Natural killer cell (primary cell): ENCODE measurements around the gene MICOS13. TPM values are rescaled to one million over a fixed set of nuclear protein-coding genes. Genes with fewer than 3 reads are reported as not detected.

Source experiments
- ATAC-seq, 3 donors: fragments of 150-1000 bp in 2 of 3; fragments of 200-7000 bp in 1 of 3; cut with Tn5 transposase; 1 replicate in 1 of 3; 2 replicates in 2 of 3; pipeline ENCODE4 v1.10.0; 2021; ENCODE audit warnings: mild to moderate bottlenecking in 2 of 3, moderate library complexity in 2 of 3
- DNase-seq, 2 donors: peaks; one replicate each; pipeline versions ENCODE4 v3.0.0 to v3.0.0-alpha.2; 2013 to 2021; ENCODE audit warnings: mixed read lengths in 1 of 2
- H3K27ac ChIP-seq: one replicate; pipeline ENCODE4 v1.5.1; 2013; ENCODE audit warnings: mild to moderate bottlenecking, low read length
- H3K27me3 ChIP-seq: one replicate; pipeline ENCODE4 v1.6.1; 2013; ENCODE audit warnings: low read length; ENCODE audit not compliant: control insufficient read depth, insufficient read depth
- H3K36me3 ChIP-seq: one replicate; pipeline ENCODE4 v1.6.1; 2013; ENCODE audit warnings: low read length; ENCODE audit not compliant: control insufficient read depth, insufficient read depth
- H3K4me1 ChIP-seq: one replicate; pipeline ENCODE4 v1.6.1; 2013; ENCODE audit warnings: low read length; ENCODE audit not compliant: control insufficient read depth, insufficient read depth
- H3K4me3 ChIP-seq: one replicate; pipeline ENCODE4 v1.5.1; 2013; ENCODE audit warnings: low read length
- H3K9me3 ChIP-seq: one replicate; pipeline ENCODE4 v1.6.1; 2013; ENCODE audit warnings: low read length; ENCODE audit not compliant: control insufficient read depth, insufficient read depth
- H3K27ac Mint-ChIP-seq, 2 donors: one replicate each; pipeline ENCODE4 v1.8.0; 2022; ENCODE audit warnings: mild to moderate bottlenecking in 2 of 2, mixed read lengths in 2 of 2, moderate library complexity in 1 of 2
- H3K27me3 Mint-ChIP-seq, 2 donors: one replicate each; pipeline ENCODE4 v1.8.0; 2022; ENCODE audit warnings: low read depth in 2 of 2, mixed read lengths in 2 of 2
- H3K36me3 Mint-ChIP-seq: one replicate; pipeline ENCODE4 v1.8.0; 2022; ENCODE audit warnings: mixed read lengths
- H3K4me1 Mint-ChIP-seq, 2 donors: one replicate each; pipeline ENCODE4 v1.8.0; 2022; ENCODE audit warnings: mixed read lengths in 2 of 2
- H3K4me3 Mint-ChIP-seq: one replicate; pipeline ENCODE4 v1.8.0; 2022; ENCODE audit warnings: mild to moderate bottlenecking, moderate library complexity, mixed read lengths
- H3K9me3 Mint-ChIP-seq, 2 donors: one replicate each; pipeline ENCODE4 v1.8.0; 2022; ENCODE audit warnings: mixed read lengths in 2 of 2
- CTCF ChIP-seq: fragments of 200-600 bp; IDR thresholded peaks from one replicate; pipeline ENCODE4 v1.8.0; 2022; ENCODE audit warnings: antibody characterized with exemption
- WGBS: methylation state at CpG from one replicate; pipeline ENCODE4 v1.1.7; 2013; ENCODE audit warnings: missing lambda C conversion rate; ENCODE audit not compliant: insufficient coverage; 5-methylcytosine and 5-hydroxymethylcytosine counted together
- intact Hi-C: fragments of 100-400 bp; cut with micrococcal nuclease; formaldehyde crosslinking; loops from one replicate; pipeline ENCODE4 v1.14.2; 2022
- total RNA-seq, 4 donors: library from RNA; stranded (reverse); fragments of 120-200 nt in 1 of 4; gene quantifications; one replicate each; pipeline versions ENCODE4 v1.2.3 to v1.2.4, GENCODE V29; 2013 to 2022

The MICOS13 gene
- total RNA-seq, 3 donors from 2014 or later (not counting 1 experiment from before 2014, with no cell fraction given), result 17.7 to 27.7 (median 25.1) TPM

GRCh38 chr19:5698635-5699422, 18.5 kb upstream of the MICOS13 start:
- Histone ChIP-seq H3K27ac (no peak overlapping the region), H3K9me3 (no peaks in the 10 kb centered on the region), H3K4me1 (no peaks in the 10 kb centered on the region), H3K4me3 (no peak overlapping the region), H3K36me3 (peaks cover 51% of the 10 kb centered on the region), H3K27me3 (no peaks in the 10 kb centered on the region)
- intact Hi-C loops, result no loop called here
- peaks cover 0 to 10% of the 10 kb centered on the region in 2 donors for H3K4me1 Mint-ChIP-seq
- DNase-seq (no peak), ATAC-seq (no peak)
- peak overlapping the region in 1 of 2 donors; percentile 38 for H3K27ac Mint-ChIP-seq
- TF ChIP-seq CTCF, result no peak
- no peak overlapping the region for H3K4me3 Mint-ChIP-seq
- H3K9me3 Mint-ChIP-seq, result no peaks in the 10 kb centered on the region
- 94% methylated on average over 38 of the region's 38 CpGs for WGBS
- no peaks in the 10 kb centered on the region for H3K36me3 Mint-ChIP-seq
- no peaks in the 10 kb centered on the region for H3K27me3 Mint-ChIP-seq

DNA sequence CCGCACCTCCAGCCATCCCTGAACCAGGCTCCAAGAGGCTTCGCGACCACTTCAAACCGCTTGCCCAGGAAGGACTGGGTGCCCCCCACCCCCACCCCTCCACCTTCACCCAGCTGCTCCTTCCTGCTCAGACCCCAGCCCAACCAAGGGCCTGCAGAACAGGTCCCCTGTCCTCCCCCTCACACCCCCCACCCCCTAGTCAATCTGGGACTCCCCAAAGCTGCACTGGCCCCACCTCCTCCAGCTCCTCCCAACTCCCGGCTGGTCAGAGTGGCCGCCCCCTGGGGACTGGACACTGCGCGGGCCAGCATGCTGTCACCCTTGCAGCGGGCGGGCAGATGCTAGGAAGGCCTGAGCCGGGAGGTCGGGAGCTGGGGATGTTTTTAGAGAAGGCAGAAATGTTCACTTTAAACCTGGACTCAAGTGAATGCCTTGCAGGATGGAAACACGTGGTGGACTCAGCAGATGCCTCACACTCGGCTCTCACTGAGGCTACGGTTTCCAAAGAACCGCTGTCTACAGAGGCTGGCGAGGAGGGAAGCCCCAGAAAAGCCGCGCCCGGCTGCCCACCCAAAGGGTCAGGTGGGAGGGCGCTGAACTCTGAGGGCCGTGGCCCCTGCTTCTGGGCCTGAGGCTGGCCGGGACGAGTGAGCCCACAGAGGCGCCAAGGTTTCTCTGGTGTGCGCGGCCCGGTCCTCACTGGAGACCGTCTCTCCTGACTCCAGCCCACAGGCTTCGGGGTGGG, 17.7 kb upstream of the MICOS13 start:
- H3K9me3 Mint-ChIP-seq, result no peaks in the 10 kb centered on the region
- no peaks in the 10 kb centered on the region for H3K27me3 Mint-ChIP-seq
- no peak overlapping the region for H3K4me3 Mint-ChIP-seq
- Histone ChIP-seq H3K4me1 (no peaks in the 10 kb centered on the region), H3K27me3 (no peaks in the 10 kb centered on the region), H3K27ac (no peak overlapping the region), H3K9me3 (no peaks in the 10 kb centered on the region), H3K36me3 (peaks cover 51% of the 10 kb centered on the region), H3K4me3 (no peak overlapping the region)
- TF ChIP-seq CTCF, result no peak
- no peak overlapping the region for H3K27ac Mint-ChIP-seq
- no peak for ATAC-seq
- H3K4me1 Mint-ChIP-seq, result peaks cover 0 to 9% of the 10 kb centered on the region in 2 donors
- no peaks in the 10 kb centered on the region for H3K36me3 Mint-ChIP-seq
- 94% methylated on average over 30 of the region's 30 CpGs for WGBS
- no peak for DNase-seq
- intact Hi-C loops, result no loop called here

DNA sequence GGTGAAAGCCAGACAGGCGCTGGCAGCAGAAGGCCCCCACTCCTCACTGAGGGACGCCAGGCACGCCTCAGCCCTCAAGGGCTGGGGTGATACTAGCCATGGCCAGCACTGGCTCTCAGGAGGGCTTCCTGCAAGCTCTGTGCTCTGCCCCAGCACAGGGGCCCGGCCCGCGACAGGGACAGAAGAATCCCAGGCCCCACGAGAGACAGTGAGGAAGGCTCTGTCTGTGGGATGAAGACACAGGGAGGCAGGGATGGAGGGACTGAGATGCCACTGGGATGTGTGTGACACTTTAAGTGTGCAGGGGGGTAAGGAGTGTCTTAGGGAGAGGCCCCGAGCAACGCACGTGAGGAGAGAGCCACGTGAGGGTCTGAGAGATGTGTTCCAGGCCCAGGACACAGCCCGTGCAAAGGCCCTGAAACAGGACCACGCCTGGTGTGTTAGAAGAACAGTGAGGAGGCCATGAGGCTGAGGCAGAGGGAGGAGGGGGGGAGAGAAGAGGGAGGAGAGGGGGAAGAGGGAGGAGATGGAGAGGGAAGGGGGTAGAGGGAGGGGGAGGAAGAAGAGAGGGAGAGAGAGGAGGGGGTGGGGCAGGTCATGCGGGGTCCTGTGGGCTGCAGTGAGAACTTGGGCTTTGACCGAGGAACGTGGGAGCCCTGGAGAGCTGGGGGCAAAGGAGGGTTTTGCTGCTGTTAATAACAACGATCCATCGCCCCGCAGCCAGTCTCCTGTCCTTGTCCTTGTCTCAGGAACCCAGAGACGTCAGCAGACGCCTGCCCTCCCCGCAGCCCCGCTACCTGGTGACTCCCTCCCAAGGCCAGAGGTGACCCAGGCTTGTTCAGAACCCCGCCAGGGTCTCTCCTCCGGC, 16.9 kb upstream of the MICOS13 start:
- peaks cover 56% of the 10 kb centered on the region for H3K36me3 ChIP-seq
- H3K9me3 ChIP-seq, result no peaks in the 10 kb centered on the region
- DNase-seq, result no peak
- no peak for ATAC-seq
- H3K4me3 Mint-ChIP-seq, result no peak overlapping the region
- no peak overlapping the region for H3K27ac ChIP-seq
- H3K36me3 Mint-ChIP-seq, result no peaks in the 10 kb centered on the region
- intact Hi-C loops, result no loop called here
- 89% methylated on average over 25 of the region's 25 CpGs for WGBS
- no peaks in the 10 kb centered on the region for H3K9me3 Mint-ChIP-seq
- TF ChIP-seq CTCF, result no peak
- no peaks in the 10 kb centered on the region for H3K27me3 Mint-ChIP-seq
- H3K4me1 Mint-ChIP-seq, result peaks cover 0 to 16% of the 10 kb centered on the region in 2 donors
- H3K27ac Mint-ChIP-seq, result no peak overlapping the region
- H3K4me1 ChIP-seq, result no peaks in the 10 kb centered on the region
- H3K4me3 ChIP-seq, result no peak overlapping the region
- H3K27me3 ChIP-seq, result no peaks in the 10 kb centered on the region
